Tibial artery (tissue), 4 donors: ENCODE results near the gene NCOR1.

ENCODE experiments used
- DNase-seq, 2 donors: peaks; one replicate each; pipeline ENCODE4 v3.0.0-alpha.2; 2019
- H3K27ac ChIP-seq, 2 donors: fragments of 200-600 bp; sonication (generic) in 1 of 2; 1 replicate in 1 of 2; 2 replicates in 1 of 2; pipeline ENCODE4 v1.5.1; 2018 to 2019; ENCODE audit warnings: mild to moderate bottlenecking in 1 of 2
- H3K27me3 ChIP-seq, 2 donors: fragments of 200-600 bp; sonication (generic) in 1 of 2; one replicate each; pipeline versions ENCODE4 v1.5.1 to v1.6.0; 2016 to 2019
- H3K36me3 ChIP-seq, 3 donors: fragments of 200-600 bp; sonication (generic) in 2 of 3; one replicate each; pipeline ENCODE4 v1.5.1; 2016 to 2019; ENCODE audit warnings: mild to moderate bottlenecking in 2 of 3
- H3K4me1 ChIP-seq, 4 donors: fragments of 200-600 bp; sonication (generic) in 2 of 4; 1 replicate in 3 of 4; 2 replicates in 1 of 4; pipeline ENCODE4 v1.5.1; 2016 to 2019
- H3K4me3 ChIP-seq, 2 donors: fragments of 200-600 bp; sonication (generic) in 1 of 2; 1 replicate in 1 of 2; 2 replicates in 1 of 2; pipeline ENCODE4 v1.5.1; 2018 to 2019; ENCODE audit warnings: mild to moderate bottlenecking in 2 of 2
- H3K9me3 ChIP-seq, 3 donors: fragments of 200-600 bp; sonication (generic) in 1 of 3; one replicate each; pipeline ENCODE4 v1.5.1; 2016 to 2019
- intact Hi-C: fragments of 100-400 bp; cut with DNase I; formaldehyde crosslinking; loops from one replicate; pipeline ENCODE4 v1.15.0; 2023; ENCODE audit warnings: low total_unique reads
- TF ChIP-seq, protein P1 (sequence below), 2 experiments: fragments of 200-600 bp in 1 of 2; fragments of 450-650 bp in 1 of 2; IDR thresholded peaks; one replicate each; pipeline ENCODE4 v1.5.1; 2017 to 2019; ENCODE audit warnings: antibody characterized with exemption in 2 of 2, mild to moderate bottlenecking in 1 of 2, moderate library complexity in 1 of 2

The NCOR1 gene

DNA sequence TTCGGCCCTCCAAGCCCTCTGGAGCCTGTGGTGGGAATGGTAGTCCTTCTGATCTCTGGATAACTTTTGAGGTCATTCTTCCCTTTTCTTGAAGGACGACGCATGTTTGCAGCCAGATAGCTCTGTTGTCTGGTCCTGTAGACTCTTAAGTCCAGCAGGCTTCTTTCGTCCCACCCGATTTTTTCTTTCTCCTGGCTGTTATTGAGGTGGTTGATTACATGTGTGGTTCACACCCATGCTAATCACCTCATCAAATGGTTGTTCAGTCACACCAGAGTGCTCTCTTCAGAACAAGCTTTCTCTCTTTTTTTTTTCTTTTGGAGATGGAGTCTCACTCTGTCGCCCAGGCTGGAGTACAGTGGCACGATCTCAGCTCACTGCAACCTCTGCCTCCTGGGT lies 32.3 kb upstream of the NCOR1 start:
- DNase-seq = no peak
- Histone ChIP-seq H3K4me3 (no peak overlapping the region), H3K27ac (no peak overlapping the region)

DNA sequence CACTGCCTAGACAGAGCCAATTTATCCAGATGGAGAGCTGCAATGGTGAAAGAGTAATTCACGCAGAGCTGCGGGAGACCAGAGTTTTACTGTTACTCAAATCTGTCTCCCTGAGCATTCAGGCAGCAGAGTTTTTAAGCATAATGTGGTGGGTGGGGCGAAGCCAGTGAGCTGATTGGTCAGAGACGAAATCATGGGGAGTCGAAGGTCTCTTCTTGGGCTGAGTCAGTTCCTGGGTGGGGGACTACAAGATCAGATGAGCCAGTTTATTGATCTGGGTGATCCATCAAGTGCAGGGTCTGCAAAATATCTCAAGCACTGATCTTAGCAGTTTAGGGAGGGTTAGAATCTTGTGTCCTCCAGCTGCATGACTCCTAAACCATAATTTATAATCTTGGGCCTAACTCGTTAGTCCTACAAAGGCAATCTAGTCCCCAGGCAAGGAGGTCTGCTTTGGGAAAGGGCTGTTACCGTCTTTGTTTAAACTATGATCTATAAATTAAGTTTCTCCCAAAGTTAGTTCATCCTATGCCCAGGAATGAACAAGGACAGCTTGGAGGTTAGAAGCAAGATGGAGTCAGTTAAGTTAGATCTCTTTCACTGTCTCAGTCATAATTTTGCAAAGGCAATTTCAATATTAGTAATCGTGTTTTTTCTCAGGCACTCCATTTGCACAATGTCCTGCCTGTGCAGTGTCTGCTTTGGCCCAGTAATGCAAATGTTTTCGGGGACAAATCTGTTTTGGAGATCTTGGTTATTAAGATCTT lies 28.6 kb upstream of the NCOR1 start:
- no peaks in the 10 kb centered on the region for H3K27me3 ChIP-seq
- TF ChIP-seq, protein P1, sequence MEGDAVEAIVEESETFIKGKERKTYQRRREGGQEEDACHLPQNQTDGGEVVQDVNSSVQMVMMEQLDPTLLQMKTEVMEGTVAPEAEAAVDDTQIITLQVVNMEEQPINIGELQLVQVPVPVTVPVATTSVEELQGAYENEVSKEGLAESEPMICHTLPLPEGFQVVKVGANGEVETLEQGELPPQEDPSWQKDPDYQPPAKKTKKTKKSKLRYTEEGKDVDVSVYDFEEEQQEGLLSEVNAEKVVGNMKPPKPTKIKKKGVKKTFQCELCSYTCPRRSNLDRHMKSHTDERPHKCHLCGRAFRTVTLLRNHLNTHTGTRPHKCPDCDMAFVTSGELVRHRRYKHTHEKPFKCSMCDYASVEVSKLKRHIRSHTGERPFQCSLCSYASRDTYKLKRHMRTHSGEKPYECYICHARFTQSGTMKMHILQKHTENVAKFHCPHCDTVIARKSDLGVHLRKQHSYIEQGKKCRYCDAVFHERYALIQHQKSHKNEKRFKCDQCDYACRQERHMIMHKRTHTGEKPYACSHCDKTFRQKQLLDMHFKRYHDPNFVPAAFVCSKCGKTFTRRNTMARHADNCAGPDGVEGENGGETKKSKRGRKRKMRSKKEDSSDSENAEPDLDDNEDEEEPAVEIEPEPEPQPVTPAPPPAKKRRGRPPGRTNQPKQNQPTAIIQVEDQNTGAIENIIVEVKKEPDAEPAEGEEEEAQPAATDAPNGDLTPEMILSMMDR (IDR thresholded peaks at IDR 0.05) = no peak
- intact Hi-C loops = no loop called here
- H3K4me3 ChIP-seq = no peak overlapping the region
- no peaks in the 10 kb centered on the region for H3K36me3 ChIP-seq
- no peak overlapping the region for H3K27ac ChIP-seq
- DNase-seq = no peak
- H3K9me3 ChIP-seq = no peaks in the 10 kb centered on the region
- H3K4me1 ChIP-seq = no peaks in the 10 kb centered on the region

More for the DNA sequence above, 32.3 kb upstream of the NCOR1 start:
- H3K4me1 ChIP-seq = no peaks in the 10 kb centered on the region
- no peaks in the 10 kb centered on the region for H3K36me3 ChIP-seq
- TF ChIP-seq, protein P1 (IDR thresholded peaks at IDR 0.05) = no peak
- intact Hi-C loops = no loop called here
- no peaks in the 10 kb centered on the region for H3K9me3 ChIP-seq
- H3K27me3 ChIP-seq = no peaks in the 10 kb centered on the region

DNA sequence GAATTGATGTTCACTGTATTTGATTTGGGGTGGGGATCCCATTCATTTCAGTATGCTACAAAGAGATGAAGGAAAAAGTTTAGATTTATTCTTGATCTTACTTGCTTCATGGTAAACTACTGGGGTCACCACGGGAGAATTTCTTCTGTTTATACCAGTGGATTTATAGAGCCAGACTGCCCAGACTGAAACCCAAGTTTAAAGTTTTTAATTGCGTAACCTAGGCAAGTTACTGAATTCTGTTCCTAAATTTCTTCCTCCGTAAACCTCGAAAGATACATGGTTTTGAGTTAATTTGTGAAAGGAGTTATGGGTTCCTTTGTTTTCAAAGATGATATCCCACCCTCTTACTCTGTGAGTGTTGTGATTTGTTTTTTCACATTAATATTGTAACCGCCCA lies 28.1 kb upstream of the NCOR1 start:
- no peak for DNase-seq
- H3K27me3 ChIP-seq = no peaks in the 10 kb centered on the region
- H3K36me3 ChIP-seq = no peaks in the 10 kb centered on the region
- H3K4me3 ChIP-seq = no peak overlapping the region
- no peaks in the 10 kb centered on the region for H3K9me3 ChIP-seq
- TF ChIP-seq, protein P1 (IDR thresholded peaks at IDR 0.05) = no peak
- no peaks in the 10 kb centered on the region for H3K4me1 ChIP-seq
- intact Hi-C loops = no loop called here
- no peak overlapping the region for H3K27ac ChIP-seq

DNA sequence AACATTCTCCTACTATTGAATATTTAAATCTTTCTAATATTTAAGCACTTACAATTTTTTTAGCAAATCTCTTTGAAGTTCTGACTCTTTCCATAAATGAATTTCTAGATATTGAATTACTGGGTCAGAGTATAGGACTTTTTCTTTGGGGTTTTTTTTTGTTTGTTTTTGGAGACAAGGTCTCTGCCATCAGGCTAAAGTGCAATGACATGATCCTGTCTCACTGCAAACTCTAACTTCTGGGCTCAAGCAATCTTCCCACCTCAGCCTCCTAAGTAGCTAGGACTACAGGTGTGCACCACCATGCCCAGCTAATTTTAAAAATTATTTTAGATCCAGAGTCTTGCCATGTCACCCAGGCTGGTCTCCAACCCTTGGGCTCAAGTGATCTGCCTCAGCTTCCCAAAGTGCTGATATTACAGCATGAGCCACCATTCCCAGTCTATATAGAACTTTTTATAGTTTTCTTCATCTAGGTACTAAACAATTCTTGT lies 26.6 kb upstream of the NCOR1 start:
- Histone ChIP-seq H3K9me3 (no peaks in the 10 kb centered on the region), H3K27me3 (no peaks in the 10 kb centered on the region), H3K4me1 (no peaks in the 10 kb centered on the region), H3K36me3 (no peaks in the 10 kb centered on the region), H3K4me3 (no peak overlapping the region), H3K27ac (no peak overlapping the region)
- TF ChIP-seq, protein P1 (IDR thresholded peaks at IDR 0.05) = no peak
- intact Hi-C loops = no loop called here
- no peak for DNase-seq

DNA sequence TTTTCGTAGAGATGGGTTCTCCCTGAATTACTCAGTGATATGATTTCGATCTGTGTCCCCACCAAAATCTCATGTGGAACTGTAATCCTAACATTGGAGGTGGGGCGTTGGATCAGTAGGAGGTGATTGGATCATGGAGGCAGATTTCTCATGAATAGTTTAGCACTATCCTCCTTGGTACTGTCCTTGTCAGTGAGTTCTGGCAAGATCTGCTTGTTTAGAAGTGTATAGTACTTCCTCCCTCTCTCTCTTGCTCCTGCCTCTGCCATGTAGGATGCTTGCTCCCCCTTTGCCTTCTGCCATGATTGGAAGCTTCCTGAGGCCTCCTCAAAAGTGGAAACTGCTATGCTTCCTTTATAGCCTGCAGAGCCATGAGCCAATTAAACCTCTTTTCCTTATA lies 24.6 kb upstream of the NCOR1 start:
- intact Hi-C loops = no loop called here

More for the DNA sequence above, 24.6 kb upstream of the NCOR1 start:
- TF ChIP-seq, protein P1 (IDR thresholded peaks at IDR 0.05) = no peak
- H3K27ac ChIP-seq = no peak overlapping the region
- H3K36me3 ChIP-seq = no peaks in the 10 kb centered on the region
- no peak overlapping the region for H3K4me3 ChIP-seq
- DNase-seq = no peak
- H3K27me3 ChIP-seq = no peaks in the 10 kb centered on the region
- no peaks in the 10 kb centered on the region for H3K9me3 ChIP-seq
- no peaks in the 10 kb centered on the region for H3K4me1 ChIP-seq
